Measurements from ENCODE around the gene KIF3B.

GRCh38 chr20:32360333-32360634 lies 82.8 kb downstream of the KIF3B start:
- TF ChIP-seq CTCF (IDR thresholded peaks at IDR 0.05) (no peak), POLR2A (IDR thresholded peaks at IDR 0.05) (no peak)

Data from adrenal gland (tissue), 5 donors.